Activated T-helper 1 cell treated with anti-CD3 and anti-CD28 coated beads, Interleukin-12 subunit alpha, Interleukin-12 subunit beta, Interleukin-2, Interleukin-4 antibody, amounts not matched to agents 30 ng/mL and 10 ng/mL and 1 ng/mL, durations not matched to agents 14 hours and 24 hours and 36 hours (primary cell): Measurements from ENCODE around the gene PDE4D. TPM values are rescaled to one million over a fixed set of nuclear protein-coding genes. Genes with fewer than 3 reads are reported as not detected.

ENCODE experiments used
- DNase-seq: peaks from one replicate; pipeline ENCODE4 v3.0.0; 2021; ENCODE audit warnings: low spot score
- H3K27ac Mint-ChIP-seq: one replicate; pipeline ENCODE4 v1.8.0; 2021; ENCODE audit warnings: mild to moderate bottlenecking, mixed read lengths
- H3K27me3 Mint-ChIP-seq: one replicate; pipeline ENCODE4 v1.8.0; 2022; ENCODE audit warnings: mild to moderate bottlenecking, moderate library complexity, mixed read lengths; ENCODE audit not compliant: insufficient read depth
- H3K36me3 Mint-ChIP-seq: one replicate; pipeline ENCODE4 v1.8.0; 2021; ENCODE audit warnings: low read depth, mixed read lengths
- H3K4me1 Mint-ChIP-seq: one replicate; pipeline ENCODE4 v1.8.0; 2021; ENCODE audit warnings: low read depth, mixed read lengths
- H3K4me3 Mint-ChIP-seq: one replicate; pipeline ENCODE4 v1.8.0; 2021; ENCODE audit warnings: mild to moderate bottlenecking, moderate library complexity, mixed read lengths
- H3K9me3 Mint-ChIP-seq: one replicate; pipeline ENCODE4 v1.8.0; 2021; ENCODE audit warnings: mixed read lengths
- intact Hi-C: fragments of 100-400 bp; cut with micrococcal nuclease; formaldehyde crosslinking; loops from one replicate; pipeline ENCODE4 v1.15.1; 2024
- total RNA-seq: library from RNA; stranded (reverse); gene quantifications from 2 replicates; pipeline ENCODE4 v1.2.3, GENCODE V29; 2022

PDE4D gene
- total RNA-seq, 1 donor from 2014 or later: 50.6 TPM

DNA sequence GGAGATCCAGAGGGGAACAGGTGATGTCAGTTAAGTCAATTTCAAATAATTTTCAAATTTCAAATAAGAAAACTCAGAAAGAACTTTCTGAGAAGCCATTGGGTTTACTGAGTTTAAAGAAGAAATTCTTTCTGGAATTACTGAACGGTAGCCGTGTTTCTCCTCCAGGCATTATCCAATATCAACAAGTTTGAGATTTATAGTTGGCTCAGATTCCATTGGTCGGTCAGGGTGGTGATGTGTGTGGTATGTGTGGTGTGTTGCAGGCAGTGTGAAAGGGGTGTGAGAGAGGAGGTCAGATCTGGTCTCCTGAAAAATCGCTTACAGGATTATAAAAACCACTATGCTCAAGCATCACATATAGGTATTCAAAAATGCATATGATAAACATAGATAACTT is 60.1 kb downstream of the PDE4D start:
- Mint-ChIP-seq H3K9me3 (no peaks in the 10 kb centered on the region), H3K4me3 (no peak overlapping the region), H3K4me1 (no peaks in the 10 kb centered on the region), H3K27ac (no peak overlapping the region), H3K36me3 (no peaks in the 10 kb centered on the region), H3K27me3 (peaks cover 4% of the 10 kb centered on the region)
- intact Hi-C loops: no loop called here
- DNase-seq: no peak

GRCh38 chr5:59832577-59833301 is 60.8 kb downstream of the PDE4D start:
- intact Hi-C loops: no loop called here
- H3K36me3 Mint-ChIP-seq: no peaks in the 10 kb centered on the region
- DNase-seq: no peak
- no peak overlapping the region for H3K4me3 Mint-ChIP-seq
- H3K27me3 Mint-ChIP-seq: peaks cover 4% of the 10 kb centered on the region
- no peak overlapping the region for H3K27ac Mint-ChIP-seq
- no peaks in the 10 kb centered on the region for H3K4me1 Mint-ChIP-seq
- H3K9me3 Mint-ChIP-seq: no peaks in the 10 kb centered on the region

DNA sequence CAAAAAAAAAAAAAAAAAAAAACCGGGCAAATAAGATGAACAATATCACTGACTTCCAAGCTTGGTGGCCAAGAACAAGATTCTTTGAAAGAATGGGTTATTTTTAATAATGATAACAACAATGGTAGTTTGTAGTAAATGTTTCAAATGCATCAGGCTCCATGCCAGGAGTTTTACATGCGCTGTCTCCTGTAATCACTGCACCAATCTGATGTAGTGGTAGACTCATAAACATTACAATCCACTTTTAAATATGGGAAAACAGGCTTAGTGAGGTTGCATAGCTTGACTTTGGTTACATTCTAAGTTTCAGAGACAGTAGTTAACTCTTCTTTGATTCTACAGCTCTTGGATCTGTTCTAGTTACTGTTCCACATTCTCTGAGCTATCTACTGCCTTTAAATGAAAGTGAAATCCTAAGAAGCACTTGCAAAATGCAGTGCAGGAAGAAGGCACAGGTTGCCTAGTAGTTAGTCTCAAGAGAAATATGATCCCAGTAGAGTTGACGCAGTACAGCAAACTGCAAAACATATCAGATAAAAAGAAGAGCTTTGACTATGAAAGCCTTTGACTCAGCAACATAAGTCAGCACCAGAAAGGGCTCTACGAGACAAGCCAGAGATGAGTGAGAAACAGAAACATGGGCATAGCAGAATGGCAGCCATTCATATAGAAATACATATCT is 62.1 kb downstream of the PDE4D start:
- no peak overlapping the region for H3K4me3 Mint-ChIP-seq
- intact Hi-C loops: no loop called here
- H3K9me3 Mint-ChIP-seq: no peaks in the 10 kb centered on the region
- no peak for DNase-seq
- no peak overlapping the region for H3K27ac Mint-ChIP-seq
- peaks cover 4% of the 10 kb centered on the region for H3K27me3 Mint-ChIP-seq
- no peaks in the 10 kb centered on the region for H3K36me3 Mint-ChIP-seq
- no peaks in the 10 kb centered on the region for H3K4me1 Mint-ChIP-seq

- Mint-ChIP-seq H3K4me1 (no peaks in the 10 kb centered on the region), H3K4me3 (no peak overlapping the region), H3K27ac (no peak overlapping the region), H3K9me3 (no peaks in the 10 kb centered on the region), H3K36me3 (no peaks in the 10 kb centered on the region), H3K27me3 (peaks cover 4% of the 10 kb centered on the region)
- intact Hi-C loops: no loop called here
- DNase-seq: no peak
Measured at GRCh38 chr5:59830536-59831200, 62.9 kb downstream of the PDE4D start.

DNA sequence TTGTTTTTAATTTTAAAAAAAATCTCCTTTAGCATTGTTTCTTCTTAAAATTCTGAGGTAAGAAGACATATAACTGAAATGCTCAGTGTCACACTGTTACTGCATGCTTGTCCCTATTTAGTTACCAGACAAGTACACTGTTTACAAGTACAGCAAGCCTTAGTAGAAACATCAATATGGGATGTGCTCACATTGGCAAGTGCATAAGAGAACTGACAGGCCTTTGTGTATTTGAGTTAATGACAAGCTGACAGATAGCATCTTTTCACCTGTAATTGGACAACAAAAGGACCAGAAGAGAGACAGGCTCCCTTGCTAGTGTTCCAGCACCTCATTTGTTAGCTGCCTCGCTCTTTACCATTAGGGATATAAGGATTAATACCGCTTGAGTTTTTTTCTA is 63.6 kb downstream of the PDE4D start:
- H3K9me3 Mint-ChIP-seq: no peaks in the 10 kb centered on the region
- intact Hi-C loops: no loop called here
- peaks cover 4% of the 10 kb centered on the region for H3K27me3 Mint-ChIP-seq
- no peaks in the 10 kb centered on the region for H3K36me3 Mint-ChIP-seq
- no peak for DNase-seq
- H3K27ac Mint-ChIP-seq: no peak overlapping the region
- H3K4me1 Mint-ChIP-seq: no peaks in the 10 kb centered on the region
- no peak overlapping the region for H3K4me3 Mint-ChIP-seq

- Mint-ChIP-seq H3K4me1 (no peaks in the 10 kb centered on the region), H3K9me3 (no peaks in the 10 kb centered on the region), H3K4me3 (no peak overlapping the region), H3K27me3 (peaks cover 6% of the 10 kb centered on the region), H3K36me3 (no peaks in the 10 kb centered on the region), H3K27ac (no peak overlapping the region)
- no peak for DNase-seq
- intact Hi-C loops: no loop called here
Measured at GRCh38 chr5:59829386-59829785, 64.1 kb downstream of the PDE4D start.

DNA sequence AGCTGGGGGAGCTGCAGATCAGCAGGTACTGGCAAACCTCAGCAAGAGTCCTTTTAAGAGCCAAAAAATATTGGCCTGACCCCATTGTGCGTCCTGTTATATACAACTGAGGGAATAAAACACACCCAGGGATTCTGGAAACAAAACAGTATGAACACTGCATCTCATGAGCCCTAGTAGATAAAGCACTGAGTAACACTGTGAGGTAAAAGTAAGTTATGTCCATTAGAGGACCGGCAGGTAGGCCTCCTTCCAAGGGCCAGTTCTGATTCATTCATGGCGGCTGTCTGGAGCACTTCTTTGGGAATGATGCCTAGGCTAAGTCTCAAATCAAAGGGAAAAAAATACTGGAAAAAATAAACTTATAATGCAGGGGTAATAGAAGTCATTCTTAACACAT is 64.9 kb downstream of the PDE4D start:
- intact Hi-C loops: no loop called here
- no peak for DNase-seq
- Mint-ChIP-seq H3K4me3 (no peak overlapping the region), H3K9me3 (no peaks in the 10 kb centered on the region), H3K36me3 (no peaks in the 10 kb centered on the region), H3K27ac (no peak overlapping the region), H3K4me1 (no peaks in the 10 kb centered on the region), H3K27me3 (peaks cover 6% of the 10 kb centered on the region)

GRCh38 chr5:59826996-59827395 is 66.5 kb downstream of the PDE4D start:
- no peak for DNase-seq
- Mint-ChIP-seq H3K9me3 (no peaks in the 10 kb centered on the region), H3K4me1 (no peaks in the 10 kb centered on the region), H3K27me3 (peaks cover 6% of the 10 kb centered on the region), H3K36me3 (no peaks in the 10 kb centered on the region), H3K27ac (no peak overlapping the region), H3K4me3 (no peak overlapping the region)
- intact Hi-C loops: no loop called here

DNA sequence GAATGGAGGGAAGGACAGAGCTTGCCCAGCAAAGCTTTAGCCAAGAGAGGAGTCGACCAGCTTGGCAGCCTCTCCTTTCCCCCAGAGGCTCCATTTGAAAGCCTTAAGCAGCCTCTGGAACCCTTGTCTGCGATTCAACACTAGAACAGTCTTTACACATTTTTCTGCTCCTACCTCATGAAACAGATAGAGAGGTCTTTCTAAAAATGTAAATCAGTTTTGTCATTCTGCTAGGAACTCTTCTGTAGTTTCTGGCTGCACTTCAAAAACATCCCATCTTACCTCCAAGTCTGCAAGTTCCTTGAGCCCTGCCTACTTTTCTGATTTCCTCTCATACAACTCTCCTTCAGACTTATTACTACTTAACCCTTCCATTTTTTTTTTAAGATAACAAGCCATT is 70.1 kb downstream of the PDE4D start:
- Mint-ChIP-seq H3K4me1 (no peaks in the 10 kb centered on the region), H3K27ac (no peak overlapping the region), H3K36me3 (no peaks in the 10 kb centered on the region), H3K27me3 (peaks cover 5% of the 10 kb centered on the region), H3K9me3 (no peaks in the 10 kb centered on the region), H3K4me3 (no peak overlapping the region)
- no peak for DNase-seq
- intact Hi-C loops: no loop called here

DNA sequence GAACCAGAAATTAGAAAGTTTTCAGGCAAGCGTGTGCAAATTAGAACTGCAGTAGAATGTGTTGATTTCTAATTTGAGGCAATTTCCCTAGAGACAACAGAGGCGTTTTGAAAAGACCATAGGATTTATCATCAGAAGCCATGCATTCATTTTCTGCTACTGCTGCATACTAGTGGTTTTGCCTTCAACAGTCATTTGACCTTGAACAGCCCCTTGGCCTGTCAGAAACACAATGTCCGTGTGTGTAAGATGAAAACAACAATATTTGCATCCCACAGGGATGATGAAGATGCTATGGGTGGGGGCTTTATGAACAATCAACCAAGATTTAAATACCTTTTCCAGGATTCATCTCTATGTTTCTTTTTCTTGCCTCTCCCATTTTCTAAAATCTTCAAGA is 73.7 kb downstream of the PDE4D start:
- DNase-seq: no peak
- Mint-ChIP-seq H3K4me1 (no peaks in the 10 kb centered on the region), H3K27me3 (peaks cover 5% of the 10 kb centered on the region), H3K36me3 (no peaks in the 10 kb centered on the region), H3K9me3 (no peaks in the 10 kb centered on the region), H3K4me3 (no peak overlapping the region), H3K27ac (no peak overlapping the region)
- intact Hi-C loops: no loop called here

GRCh38 chr5:59817536-59817935 is 76.0 kb downstream of the PDE4D start:
- Mint-ChIP-seq H3K9me3 (no peaks in the 10 kb centered on the region), H3K4me3 (no peak overlapping the region), H3K27me3 (peaks cover 5% of the 10 kb centered on the region), H3K27ac (no peak overlapping the region), H3K4me1 (no peaks in the 10 kb centered on the region), H3K36me3 (no peaks in the 10 kb centered on the region)
- DNase-seq: no peak
- intact Hi-C loops: no loop called here

DNA sequence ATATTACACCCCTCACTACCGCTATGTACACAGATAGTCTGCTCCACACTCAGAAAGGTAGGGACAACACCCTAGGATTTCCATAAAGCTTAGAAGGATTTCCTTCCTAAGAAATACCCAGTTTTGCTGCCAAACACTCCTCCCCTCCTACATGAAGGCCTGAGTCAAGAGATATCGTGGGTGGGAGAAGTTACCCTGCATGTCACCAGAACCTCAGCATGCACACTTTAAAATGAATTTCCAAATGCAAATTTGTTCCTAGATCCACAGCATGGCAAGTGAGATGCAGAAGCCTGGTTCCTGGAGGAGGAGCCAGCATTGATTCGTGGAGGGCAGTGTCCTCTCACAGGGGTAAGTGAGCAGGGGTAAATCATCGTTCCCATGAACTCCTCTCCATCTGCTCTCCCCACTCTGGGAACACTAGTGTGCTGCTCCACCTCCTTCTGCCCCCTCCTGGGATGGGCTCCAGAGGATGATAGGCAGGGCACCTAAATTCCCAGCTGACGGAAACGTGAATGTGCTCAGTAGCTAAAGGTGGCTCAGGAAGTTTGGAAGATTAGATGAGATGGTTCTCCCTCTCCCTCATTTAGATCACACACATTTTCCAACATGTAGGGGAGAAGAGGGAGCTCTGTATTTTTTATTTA is 76.7 kb downstream of the PDE4D start:
- no peak overlapping the region for H3K4me3 Mint-ChIP-seq
- DNase-seq: no peak
- intact Hi-C loops: no loop called here

DNA sequence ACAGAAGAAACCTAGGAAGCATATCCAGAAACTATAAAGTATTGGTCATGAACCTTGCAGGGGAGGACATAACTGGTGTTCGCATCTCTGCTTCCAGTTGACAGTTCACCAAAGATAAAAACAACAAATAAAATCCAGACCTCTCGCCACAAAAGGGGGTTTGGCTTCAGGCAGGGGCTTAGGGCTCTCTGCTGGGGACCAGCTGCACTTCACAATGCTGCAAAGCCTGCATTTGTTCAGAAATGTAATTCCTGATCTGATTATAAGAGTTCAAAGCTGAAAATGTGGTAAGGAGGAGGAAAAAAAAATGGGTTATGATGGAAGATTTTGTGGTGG is 79.0 kb downstream of the PDE4D start:
- no peaks in the 10 kb centered on the region for H3K36me3 Mint-ChIP-seq
- DNase-seq: no peak
- H3K27ac Mint-ChIP-seq: no peak overlapping the region
- no peak overlapping the region for H3K4me3 Mint-ChIP-seq
- intact Hi-C loops: loop anchor here (5.0 kb wide), 1 partner anchor 568 kb away; no protein-coding TSS in a partner anchor
- peaks cover 5% of the 10 kb centered on the region for H3K4me1 Mint-ChIP-seq
- no peaks in the 10 kb centered on the region for H3K9me3 Mint-ChIP-seq
- peaks cover 18% of the 10 kb centered on the region for H3K27me3 Mint-ChIP-seq

More for the DNA sequence above, 76.7 kb downstream of the PDE4D start:
- Mint-ChIP-seq H3K36me3 (no peaks in the 10 kb centered on the region), H3K4me1 (no peaks in the 10 kb centered on the region), H3K27ac (no peak overlapping the region), H3K9me3 (no peaks in the 10 kb centered on the region), H3K27me3 (peaks cover 9% of the 10 kb centered on the region)
